Immature natural killer cell (primary cell): ENCODE results near the gene ZNF230. TPM values are rescaled to one million over a fixed set of nuclear protein-coding genes. Genes with fewer than 3 reads are reported as not detected.

Experiments
- DNase-seq, 3 donors: peaks; one replicate each; pipeline ENCODE4 v3.0.0; 2022; ENCODE audit warnings: mixed read lengths in 1 of 3
- H3K27ac Mint-ChIP-seq, 6 donors: one replicate each; pipeline ENCODE4 v1.8.0; 2020; ENCODE audit warnings: mixed read lengths in 6 of 6, mild to moderate bottlenecking in 5 of 6, inconsistent platforms in 4 of 6, moderate library complexity in 3 of 6
- H3K27me3 Mint-ChIP-seq, 3 donors: one replicate each; pipeline ENCODE4 v1.8.0; 2020 to 2021; ENCODE audit warnings: low read depth in 3 of 3, mild to moderate bottlenecking in 3 of 3, mixed read lengths in 3 of 3, moderate library complexity in 3 of 3, inconsistent platforms in 1 of 3
- H3K36me3 Mint-ChIP-seq, 3 donors: one replicate each; pipeline ENCODE4 v1.8.0; 2020; ENCODE audit warnings: mixed read lengths in 3 of 3, inconsistent platforms in 2 of 3, mild to moderate bottlenecking in 2 of 3
- H3K4me1 Mint-ChIP-seq, 2 donors: one replicate each; pipeline ENCODE4 v1.8.0; 2020; ENCODE audit warnings: inconsistent platforms in 2 of 2, mild to moderate bottlenecking in 2 of 2, mixed read lengths in 2 of 2, moderate library complexity in 1 of 2
- H3K4me3 Mint-ChIP-seq, 5 donors: one replicate each; pipeline ENCODE4 v1.8.0; 2020; ENCODE audit warnings: mild to moderate bottlenecking in 5 of 5, mixed read lengths in 5 of 5, inconsistent platforms in 3 of 5, moderate library complexity in 3 of 5
- H3K9me3 Mint-ChIP-seq, 6 donors: one replicate each; pipeline ENCODE4 v1.8.0; 2020; ENCODE audit warnings: mild to moderate bottlenecking in 6 of 6, mixed read lengths in 6 of 6, inconsistent platforms in 4 of 6, moderate library complexity in 3 of 6
- polyA plus RNA-seq, 3 donors: library from polyadenylated mRNA; unstranded; fragments of 300-500 nt; fragmentation: Illumina TruSeq; gene quantifications; one replicate each; pipeline ENCODE4 v1.2.3, GENCODE V29; 2021

The ZNF230 gene
- polyA plus RNA-seq, result 1 to 10 TPM; 1.7 to 2.8 (median 2.5) TPM

DNA sequence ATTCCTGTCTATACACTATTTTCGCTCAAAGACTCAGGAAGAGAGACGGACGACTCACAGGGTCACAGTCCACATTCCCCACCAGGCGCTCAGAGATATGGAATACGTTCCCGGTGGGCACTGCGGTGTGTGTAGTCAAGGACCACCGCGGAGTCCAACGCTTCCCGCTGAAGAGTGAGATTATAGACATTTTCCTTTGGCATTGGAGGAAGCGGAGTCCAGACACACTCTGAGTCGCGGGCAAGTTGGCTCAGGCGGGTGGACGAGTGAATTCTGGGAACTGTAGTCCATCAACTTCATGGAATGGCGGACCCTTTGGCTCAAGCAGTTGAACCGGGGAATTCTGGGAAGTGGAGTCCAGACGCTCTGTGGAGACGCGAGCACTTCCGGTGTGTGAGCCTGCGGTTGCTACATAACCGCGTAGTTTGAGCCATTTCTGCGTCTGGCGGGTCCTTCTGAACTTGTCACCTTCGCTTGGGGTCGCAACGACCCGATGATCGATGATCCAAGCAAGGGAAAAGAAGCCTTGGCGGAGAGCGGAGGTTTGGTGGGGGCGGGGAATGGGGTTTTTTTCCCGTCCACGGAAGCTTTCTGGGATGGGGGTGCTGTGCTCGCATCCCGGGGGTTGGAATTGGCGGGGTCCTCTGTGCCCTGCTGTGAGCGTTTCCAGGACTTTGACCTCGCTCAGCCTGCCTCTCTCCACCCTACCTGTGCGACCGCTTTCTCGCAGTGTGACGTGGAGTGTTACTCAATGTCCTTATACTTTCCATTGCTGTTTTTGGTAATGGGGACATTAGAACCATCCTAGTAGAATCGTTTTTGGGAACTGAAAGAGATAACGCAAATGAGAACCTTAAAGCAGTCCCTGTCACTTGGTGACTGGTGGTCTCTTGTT, at the start of gene ZNF230:
TSS of gene ZNF230 (plus strand) at position 392 of the 895 bp plus-strand sequence. CDS start 4,122 bp downstream, outside the sequence.
- peak within 1 kb of the TSS; percentile 95 to 99 (median 96) for H3K27ac Mint-ChIP-seq
- H3K9me3 Mint-ChIP-seq, result peaks cover 9 to 29% (median 24%) of the 10 kb centered on the region in 6 donors
- H3K4me3 Mint-ChIP-seq, result peak within 1 kb of the TSS; percentile 99 to 100 (median 100)
- peaks cover 29% of the 10 kb centered on the region in 3 donors for H3K36me3 Mint-ChIP-seq
- H3K4me1 Mint-ChIP-seq, result peaks cover 28 to 32% of the 10 kb centered on the region in 2 donors
- peaks cover 3 to 6% (median 5%) of the 10 kb centered on the region in 3 donors for H3K27me3 Mint-ChIP-seq
- peak; percentile 85 to 88 (median 86) for DNase-seq

DNA sequence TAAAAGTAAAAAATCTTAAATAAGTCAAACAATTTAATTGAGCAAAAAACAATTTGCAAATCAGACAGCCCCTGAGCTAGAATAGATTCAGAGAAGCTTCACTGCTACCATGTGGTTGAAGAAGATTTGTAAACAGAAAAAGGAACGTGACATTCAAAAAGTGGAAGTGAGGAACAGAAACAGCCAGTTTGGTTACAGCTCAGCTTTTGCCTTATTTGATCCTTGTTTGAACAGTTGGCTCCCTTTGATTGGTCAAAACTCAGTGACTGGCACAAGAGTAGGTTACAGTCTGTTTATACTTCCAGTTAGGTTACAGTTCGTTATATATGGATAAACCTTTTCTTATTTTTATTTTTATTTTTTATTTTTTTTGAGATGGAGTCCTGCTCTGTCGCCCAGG, 45.9 kb upstream of the ZNF230 start:
- Mint-ChIP-seq H3K9me3 (peaks cover 21 to 64% (median 30%) of the 10 kb centered on the region in 6 donors), H3K27me3 (peaks cover 0 to 3% (median 0%) of the 10 kb centered on the region in 3 donors), H3K4me3 (no peak overlapping the region), H3K27ac (no peak overlapping the region), H3K4me1 (peaks cover 3 to 6% of the 10 kb centered on the region in 2 donors), H3K36me3 (peaks cover 24 to 40% (median 34%) of the 10 kb centered on the region in 3 donors)
- no peak for DNase-seq

DNA sequence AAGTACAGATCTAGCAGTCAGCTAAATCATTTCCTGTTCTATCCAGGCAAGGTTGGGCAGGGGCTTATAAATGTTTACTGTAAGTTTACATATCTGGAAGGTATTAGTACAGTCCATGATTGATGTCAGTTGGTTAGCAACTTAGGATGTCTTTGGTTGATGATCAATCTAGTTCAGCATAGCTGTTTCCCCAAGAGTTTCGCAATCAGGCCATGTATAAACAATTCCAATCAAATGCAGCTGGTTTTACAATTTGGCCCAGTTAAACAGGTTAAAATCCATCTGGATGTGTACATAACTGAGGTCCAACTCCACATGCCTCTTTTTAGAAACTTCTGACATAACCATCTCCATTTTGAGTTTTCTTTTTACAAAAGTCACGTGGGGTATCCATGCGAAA, 44.9 kb upstream of the ZNF230 start:
- Mint-ChIP-seq H3K36me3 (peaks cover 31 to 40% (median 33%) of the 10 kb centered on the region in 3 donors), H3K27ac (no peak overlapping the region), H3K4me1 (no peaks in the 10 kb centered on the region), H3K9me3 (peaks cover 21 to 69% (median 39%) of the 10 kb centered on the region in 6 donors), H3K4me3 (no peak overlapping the region), H3K27me3 (peaks cover 0 to 3% (median 0%) of the 10 kb centered on the region in 3 donors)
- no peak for DNase-seq

DNA sequence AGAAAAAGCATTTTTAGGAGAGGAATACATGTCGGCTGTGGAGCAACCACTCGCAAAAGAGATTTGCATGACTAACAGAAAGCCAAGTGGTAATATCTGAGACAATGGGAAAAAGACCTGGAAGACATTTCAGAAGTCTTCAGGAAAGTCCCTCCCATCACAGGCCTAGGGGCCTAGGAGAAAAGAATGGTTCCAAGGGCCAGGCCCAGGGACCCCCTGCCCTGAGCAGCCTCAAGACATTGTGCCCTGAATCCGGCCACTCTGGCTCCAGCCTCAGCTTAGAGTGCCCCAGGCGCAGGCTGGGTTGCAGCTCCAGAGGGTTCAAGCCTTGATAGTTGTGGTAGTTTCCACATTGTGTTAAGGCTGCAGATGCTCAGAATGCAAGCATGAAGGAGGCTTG, 42.3 kb upstream of the ZNF230 start:
- H3K36me3 Mint-ChIP-seq, result peaks cover 47 to 55% (median 47%) of the 10 kb centered on the region in 3 donors
- DNase-seq, result no peak
- H3K9me3 Mint-ChIP-seq, result peaks cover 31 to 85% (median 59%) of the 10 kb centered on the region in 6 donors
- H3K4me3 Mint-ChIP-seq, result no peak overlapping the region
- no peak overlapping the region for H3K27ac Mint-ChIP-seq
- H3K27me3 Mint-ChIP-seq, result peaks cover 0 to 3% (median 0%) of the 10 kb centered on the region in 3 donors
- H3K4me1 Mint-ChIP-seq, result no peaks in the 10 kb centered on the region

DNA sequence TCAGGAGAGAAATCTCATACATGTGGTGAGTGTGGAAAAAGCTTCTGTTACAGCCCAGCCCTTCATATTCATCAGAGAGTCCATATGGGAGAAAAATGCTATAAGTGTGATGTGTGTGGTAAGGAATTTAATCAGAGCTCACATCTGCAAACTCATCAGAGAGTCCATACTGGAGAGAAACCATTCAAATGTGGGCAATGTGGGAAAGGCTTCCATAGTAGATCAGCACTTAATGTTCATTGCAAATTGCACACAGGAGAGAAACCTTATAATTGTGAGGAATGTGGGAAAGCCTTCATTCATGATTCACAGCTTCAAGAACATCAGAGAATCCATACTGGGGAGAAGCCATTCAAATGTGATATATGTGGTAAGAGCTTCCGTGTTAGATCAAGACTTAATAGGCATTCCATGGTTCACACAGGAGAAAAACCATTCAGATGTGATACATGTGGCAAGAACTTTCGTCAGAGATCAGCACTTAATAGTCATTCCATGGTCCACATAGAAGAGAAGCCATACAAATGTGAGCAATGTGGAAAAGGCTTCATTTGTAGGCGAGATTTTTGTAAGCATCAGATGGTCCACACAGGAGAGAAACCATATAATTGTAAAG, 36.6 kb upstream of the ZNF230 start:
- Mint-ChIP-seq H3K4me3 (no peak overlapping the region), H3K27me3 (no peaks in the 10 kb centered on the region), H3K36me3 (peaks cover 45 to 66% (median 59%) of the 10 kb centered on the region in 3 donors), H3K9me3 (peaks cover 37 to 95% (median 89%) of the 10 kb centered on the region in 6 donors), H3K4me1 (no peaks in the 10 kb centered on the region), H3K27ac (no peak overlapping the region)
- no peak for DNase-seq

DNA sequence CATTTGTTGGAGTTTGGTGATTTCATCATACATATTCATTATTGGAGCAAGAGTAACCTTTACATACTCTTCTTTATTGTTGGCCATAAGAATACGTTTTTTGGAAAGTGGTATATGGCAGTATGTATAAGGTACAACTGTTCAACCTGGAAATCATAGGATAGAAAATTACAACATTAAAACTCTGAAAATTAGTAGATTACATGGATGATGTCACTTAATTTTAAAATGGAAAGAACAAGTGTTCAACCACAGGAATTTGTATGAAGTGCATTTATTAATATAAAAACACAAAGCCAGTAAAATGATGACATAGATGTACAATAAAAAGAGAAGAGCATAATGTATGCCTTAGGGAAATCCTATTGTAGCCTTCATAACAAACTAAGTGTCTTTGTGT, 26.0 kb upstream of the ZNF230 start:
- Mint-ChIP-seq H3K4me1 (no peaks in the 10 kb centered on the region), H3K36me3 (peaks cover 12 to 19% (median 13%) of the 10 kb centered on the region in 3 donors), H3K4me3 (no peak overlapping the region), H3K27ac (no peak overlapping the region), H3K9me3 (peaks cover 28 to 82% (median 57%) of the 10 kb centered on the region in 6 donors), H3K27me3 (peaks cover 0 to 2% (median 2%) of the 10 kb centered on the region in 3 donors)
- no peak for DNase-seq

DNA sequence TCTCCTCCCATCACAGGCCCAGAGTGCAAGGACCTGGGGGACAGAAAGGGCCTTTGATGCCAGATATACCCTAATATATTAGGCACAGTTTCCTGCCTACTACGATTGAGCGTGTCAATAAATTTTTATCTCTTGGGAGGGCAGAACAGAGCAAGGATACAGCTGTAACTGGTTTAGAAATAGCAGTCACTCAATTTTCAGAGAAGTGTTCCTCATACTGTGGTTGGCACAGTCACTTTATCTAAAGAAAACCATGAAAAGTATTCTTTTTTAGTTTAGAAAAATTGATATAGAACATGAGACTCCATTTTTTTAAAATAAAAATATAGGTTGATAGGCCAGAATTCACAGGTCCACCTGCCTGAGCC, 19.2 kb upstream of the ZNF230 start:
- Mint-ChIP-seq H3K4me3 (peak overlapping the region; percentile 78 to 99 (median 97)), H3K4me1 (peaks cover 17 to 28% of the 10 kb centered on the region in 2 donors), H3K9me3 (peaks cover 0 to 21% (median 5%) of the 10 kb centered on the region in 6 donors), H3K36me3 (peaks cover under 1 to 8% (median 6%) of the 10 kb centered on the region in 3 donors), H3K27ac (peak overlapping the region; percentile 20 to 96 (median 80)), H3K27me3 (peaks cover 0 to 4% (median 0%) of the 10 kb centered on the region in 3 donors)
- no peak for DNase-seq

DNA sequence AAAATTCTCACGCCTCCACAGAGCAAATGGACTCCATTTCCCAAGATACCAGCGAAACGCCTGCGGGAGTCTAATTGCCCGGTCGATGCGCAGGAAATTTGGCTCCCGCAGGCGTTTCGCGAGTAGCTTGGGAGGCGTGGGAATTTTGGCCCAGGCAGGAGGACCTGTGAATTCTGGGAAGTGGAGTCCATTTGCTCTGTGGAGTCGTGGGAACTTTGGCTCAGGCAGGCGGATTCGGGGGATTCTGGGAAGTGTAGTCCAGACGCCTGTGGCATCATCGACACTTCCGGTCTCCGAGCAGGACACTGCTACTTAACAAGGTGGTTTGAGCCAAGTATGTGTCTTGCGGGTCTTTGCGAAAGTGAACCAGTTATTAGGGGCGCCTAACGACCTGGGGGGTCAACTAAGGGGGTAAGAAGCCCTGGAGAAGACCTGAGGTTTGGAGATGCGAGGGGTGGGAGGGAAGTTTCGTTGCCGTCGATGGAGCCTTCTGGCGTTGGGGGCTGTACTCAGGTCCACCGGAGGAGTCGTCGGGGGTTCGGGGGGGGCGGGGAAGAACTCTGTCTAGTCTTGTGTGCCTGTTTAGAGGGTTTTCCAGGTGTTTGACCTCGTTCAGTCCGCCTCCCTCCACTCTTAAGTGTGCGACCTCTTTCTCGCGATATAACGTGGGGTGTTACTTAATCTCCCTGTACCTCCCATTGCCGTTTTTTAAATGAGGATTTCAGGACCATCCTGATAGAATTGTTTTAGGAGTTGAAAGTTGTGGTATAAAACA, 18.7 kb upstream of the ZNF230 start, which contains the start of gene ZNF155:
TSS of gene ZNF155 (plus strand) at position 277 of the 775 bp plus-strand sequence. CDS start 4,356 bp downstream, outside the sequence.
- peaks cover 7 to 14% (median 11%) of the 10 kb centered on the region in 3 donors for H3K36me3 Mint-ChIP-seq

DNA sequence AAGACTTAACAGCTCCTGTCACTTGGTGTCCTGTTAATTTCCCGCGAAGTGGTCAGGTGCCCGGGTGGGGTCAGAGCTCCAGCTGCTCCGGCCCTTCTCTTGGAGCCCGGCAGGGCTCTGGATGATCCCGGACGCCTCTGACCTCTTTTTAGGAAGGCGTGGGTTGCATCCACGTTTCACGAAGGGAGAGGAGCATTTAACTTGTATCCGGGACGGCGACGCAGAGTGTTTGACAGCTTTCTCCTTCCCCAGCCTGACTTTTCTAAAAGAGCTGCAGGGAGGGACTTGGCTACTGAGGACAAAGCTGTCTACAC, 18.1 kb upstream of the ZNF230 start:
- H3K36me3 Mint-ChIP-seq, result peaks cover 12 to 19% (median 16%) of the 10 kb centered on the region in 3 donors
- H3K27me3 Mint-ChIP-seq, result peaks cover 0 to 4% (median 0%) of the 10 kb centered on the region in 3 donors
- H3K4me1 Mint-ChIP-seq, result peaks cover 17 to 28% of the 10 kb centered on the region in 2 donors
- no peak for DNase-seq
- peak overlapping the region; percentile 85 to 96 (median 92) for H3K27ac Mint-ChIP-seq
- H3K4me3 Mint-ChIP-seq, result peak overlapping the region; percentile 93 to 99 (median 97)
- peaks cover 0 to 12% (median 3%) of the 10 kb centered on the region in 6 donors for H3K9me3 Mint-ChIP-seq

More for the DNA sequence above, 18.7 kb upstream of the ZNF230 start, which contains the start of gene ZNF155:
- H3K27me3 Mint-ChIP-seq, result peaks cover 0 to 4% (median 0%) of the 10 kb centered on the region in 3 donors
- H3K27ac Mint-ChIP-seq, result peak within 1 kb of the TSS; percentile 85 to 96 (median 92)
- H3K4me1 Mint-ChIP-seq, result peaks cover 17 to 28% of the 10 kb centered on the region in 2 donors
- peaks cover 0 to 16% (median 3%) of the 10 kb centered on the region in 6 donors for H3K9me3 Mint-ChIP-seq
- DNase-seq, result peak; percentile 67 to 74 (median 69)
- H3K4me3 Mint-ChIP-seq, result peak within 1 kb of the TSS; percentile 93 to 99 (median 97)

DNA sequence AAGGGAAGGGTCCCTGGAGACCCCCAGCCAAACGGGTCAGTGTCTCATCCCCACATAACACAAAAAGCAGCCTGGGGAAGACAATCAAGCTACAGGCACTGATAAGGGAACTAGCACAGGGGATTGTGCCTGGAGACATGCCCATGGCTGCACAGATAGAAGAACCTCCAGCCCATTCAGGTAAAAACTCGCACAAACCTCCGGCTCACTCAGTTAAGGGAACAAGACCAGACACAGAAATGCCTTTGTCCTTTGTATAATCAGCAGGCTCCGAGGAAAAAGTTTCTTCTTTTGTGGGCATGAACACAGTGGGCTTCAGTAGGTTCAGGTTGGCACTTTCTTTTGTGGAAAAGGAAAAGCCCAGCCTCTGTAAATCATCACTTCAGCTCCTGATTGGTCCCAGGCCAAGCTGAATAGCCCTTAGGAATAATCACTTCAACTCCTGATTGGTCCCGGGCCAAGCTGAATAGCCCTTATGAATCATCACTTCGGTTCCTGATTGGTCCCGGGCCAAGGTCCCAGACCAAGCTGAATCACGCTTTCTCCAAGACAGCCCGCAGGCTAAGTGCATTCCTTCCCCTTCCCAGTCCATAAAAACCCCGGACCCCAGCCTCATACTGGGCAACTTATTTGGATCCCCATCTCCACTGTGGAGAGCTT, 5.0 kb upstream of the ZNF230 start:
- peaks cover 0 to 6% (median under 1%) of the 10 kb centered on the region in 3 donors for H3K27me3 Mint-ChIP-seq
- no peak for DNase-seq
- H3K4me3 Mint-ChIP-seq, result no peak overlapping the region
- H3K36me3 Mint-ChIP-seq, result peaks cover 45 to 56% (median 48%) of the 10 kb centered on the region in 3 donors
- peaks cover 10% of the 10 kb centered on the region in 2 donors for H3K4me1 Mint-ChIP-seq
- no peak overlapping the region for H3K27ac Mint-ChIP-seq
- peaks cover 13 to 23% (median 18%) of the 10 kb centered on the region in 6 donors for H3K9me3 Mint-ChIP-seq

DNA sequence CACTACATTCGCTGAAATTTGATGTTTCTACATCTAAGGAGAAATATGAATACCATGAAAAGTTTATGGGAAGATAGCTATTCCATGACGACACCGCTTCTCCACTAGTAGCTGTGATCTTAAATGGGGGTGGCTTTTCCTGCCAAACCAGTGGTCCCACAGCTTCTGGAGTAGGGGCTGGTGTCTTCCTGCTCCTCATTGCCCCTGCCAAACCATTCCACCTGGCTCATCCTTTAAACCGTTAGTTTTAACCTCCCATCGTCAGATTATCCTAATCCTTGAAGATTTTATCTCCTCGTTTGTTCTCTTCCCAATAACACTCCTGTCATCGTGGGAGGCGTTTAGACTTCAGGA, 568 bp upstream of the ZNF230 start:
- Mint-ChIP-seq H3K27ac (peak overlapping the region; percentile 95 to 99 (median 96)), H3K27me3 (peaks cover 3 to 5% (median 5%) of the 10 kb centered on the region in 3 donors), H3K9me3 (peaks cover 8 to 26% (median 20%) of the 10 kb centered on the region in 6 donors), H3K4me3 (peak overlapping the region; percentile 99 to 100 (median 100)), H3K36me3 (peaks cover 28 to 29% (median 28%) of the 10 kb centered on the region in 3 donors), H3K4me1 (peaks cover 27 to 32% of the 10 kb centered on the region in 2 donors)
- no peak for DNase-seq

DNA sequence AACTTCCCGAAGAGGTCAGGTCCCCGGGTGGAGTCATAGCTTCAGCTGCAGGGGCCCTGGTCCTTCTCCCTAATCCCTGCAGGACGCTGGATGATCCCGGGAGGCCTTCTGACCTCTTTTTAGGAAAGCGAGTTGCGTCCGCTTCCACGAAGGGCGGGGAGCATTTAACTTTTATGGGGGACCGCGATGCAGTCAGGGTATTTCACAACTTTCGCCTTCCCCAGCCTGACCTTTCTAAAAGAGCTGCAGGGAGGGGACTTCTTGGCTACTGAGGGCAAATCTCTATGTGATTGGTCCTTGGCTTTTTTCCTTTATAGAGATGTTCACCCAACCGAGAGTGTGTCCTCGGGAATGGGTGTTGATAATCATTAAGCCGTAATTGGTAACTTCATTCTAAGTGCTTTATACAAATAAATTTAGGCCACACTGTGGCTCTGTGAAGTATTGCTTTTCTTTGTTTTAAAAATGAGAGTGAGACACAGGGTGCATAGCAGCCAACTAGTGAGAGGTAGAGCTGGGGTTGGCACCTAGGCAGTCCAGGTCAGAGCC, 778 bp downstream of the ZNF230 start:
- Mint-ChIP-seq H3K4me3 (peak overlapping the region; percentile 99 to 100 (median 100)), H3K27ac (peak overlapping the region; percentile 95 to 99 (median 96)), H3K36me3 (peaks cover 30% of the 10 kb centered on the region in 3 donors), H3K4me1 (peaks cover 28 to 32% of the 10 kb centered on the region in 2 donors), H3K27me3 (peaks cover 3 to 6% (median 5%) of the 10 kb centered on the region in 3 donors), H3K9me3 (peaks cover 12 to 30% (median 24%) of the 10 kb centered on the region in 6 donors)
- no peak for DNase-seq
